ENCODE data around the gene LRPAP1. TPM values are rescaled to one million over a fixed set of nuclear protein-coding genes. Genes with fewer than 3 reads are reported as not detected.
"Not testable (repeated sequence)": the region's sequence is repeated elsewhere in the genome, so short reads cannot be mapped to it uniquely, and the experiment has no call there.

The LRPAP1 gene
- total RNA-seq, 1 donor from 2014 or later, result 147 TPM

DNA sequence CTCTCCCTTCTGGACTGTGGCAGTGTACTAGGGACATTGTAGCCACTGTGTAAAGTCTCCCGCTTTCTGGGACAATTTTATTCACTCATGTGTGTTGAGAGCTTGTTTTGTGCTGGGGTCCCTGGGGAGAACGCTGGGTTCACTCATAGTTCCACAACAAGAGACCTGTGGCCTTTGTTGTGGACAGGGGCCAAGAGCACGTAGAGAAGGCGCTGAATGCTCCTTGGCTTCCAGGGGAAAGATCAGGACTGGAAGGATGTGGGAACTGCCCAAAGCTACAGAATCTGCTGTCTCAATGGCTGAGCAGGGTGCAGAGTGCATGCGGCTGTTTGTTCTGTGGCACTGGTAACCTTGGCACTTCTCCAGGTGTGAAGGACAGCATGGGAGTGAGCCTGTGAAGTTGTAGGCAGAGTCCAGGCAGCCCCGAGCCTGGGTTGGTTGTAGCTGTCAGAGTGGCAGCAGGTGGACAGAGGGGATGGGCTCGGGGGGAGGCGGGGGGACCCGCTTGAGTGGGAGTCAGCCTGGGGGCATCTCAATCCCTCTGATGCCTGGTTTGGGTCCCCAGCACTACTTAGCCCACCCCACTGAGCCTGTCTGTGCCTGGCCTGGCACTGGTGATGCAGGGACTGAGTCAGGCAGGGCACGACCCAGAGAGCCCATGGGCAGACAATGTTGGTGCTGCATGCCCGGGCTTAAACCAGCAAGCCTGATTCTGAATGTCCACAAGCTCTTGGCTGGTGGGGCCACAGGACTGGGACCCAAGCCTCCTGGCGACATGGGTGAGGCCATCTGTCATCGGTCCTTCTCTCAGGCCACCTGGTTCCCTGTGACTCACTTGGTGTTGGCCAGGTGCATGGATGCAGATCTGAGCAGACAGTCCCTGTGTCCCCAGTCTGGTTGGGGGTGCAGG, 27.4 kb upstream of the LRPAP1 start:
- not testable (repeated sequence) for H3K4me3 ChIP-seq (ENCODE audit: low read depth, low read length); H3K27me3 ChIP-seq (ENCODE audit: control insufficient read depth, insufficient read depth, low read length); DNase-seq (ENCODE audit: low read depth); H3K36me3 ChIP-seq (ENCODE audit: control insufficient read depth, insufficient read depth, low read length)

DNA sequence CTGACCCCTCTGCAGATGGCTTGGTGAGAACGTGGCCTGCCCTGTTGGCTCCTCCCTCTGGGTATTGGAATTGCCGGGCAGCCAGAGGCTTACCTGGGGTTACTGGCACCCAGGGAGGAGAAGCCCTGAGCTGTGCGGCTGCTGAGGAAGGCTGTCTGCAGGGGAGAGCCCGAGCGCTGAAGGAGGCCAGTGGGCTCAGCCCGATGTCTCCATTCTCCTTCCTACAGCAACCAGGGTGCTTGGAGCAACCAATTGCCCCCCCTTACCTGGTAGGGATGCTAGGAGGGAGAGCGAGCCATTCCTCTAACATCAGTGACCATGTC, 26.3 kb upstream of the LRPAP1 start:
- not testable (repeated sequence) for DNase-seq (ENCODE audit: low read depth); H3K36me3 ChIP-seq (ENCODE audit: control insufficient read depth, insufficient read depth, low read length); H3K4me3 ChIP-seq (ENCODE audit: low read depth, low read length); H3K27me3 ChIP-seq (ENCODE audit: control insufficient read depth, insufficient read depth, low read length)

DNA sequence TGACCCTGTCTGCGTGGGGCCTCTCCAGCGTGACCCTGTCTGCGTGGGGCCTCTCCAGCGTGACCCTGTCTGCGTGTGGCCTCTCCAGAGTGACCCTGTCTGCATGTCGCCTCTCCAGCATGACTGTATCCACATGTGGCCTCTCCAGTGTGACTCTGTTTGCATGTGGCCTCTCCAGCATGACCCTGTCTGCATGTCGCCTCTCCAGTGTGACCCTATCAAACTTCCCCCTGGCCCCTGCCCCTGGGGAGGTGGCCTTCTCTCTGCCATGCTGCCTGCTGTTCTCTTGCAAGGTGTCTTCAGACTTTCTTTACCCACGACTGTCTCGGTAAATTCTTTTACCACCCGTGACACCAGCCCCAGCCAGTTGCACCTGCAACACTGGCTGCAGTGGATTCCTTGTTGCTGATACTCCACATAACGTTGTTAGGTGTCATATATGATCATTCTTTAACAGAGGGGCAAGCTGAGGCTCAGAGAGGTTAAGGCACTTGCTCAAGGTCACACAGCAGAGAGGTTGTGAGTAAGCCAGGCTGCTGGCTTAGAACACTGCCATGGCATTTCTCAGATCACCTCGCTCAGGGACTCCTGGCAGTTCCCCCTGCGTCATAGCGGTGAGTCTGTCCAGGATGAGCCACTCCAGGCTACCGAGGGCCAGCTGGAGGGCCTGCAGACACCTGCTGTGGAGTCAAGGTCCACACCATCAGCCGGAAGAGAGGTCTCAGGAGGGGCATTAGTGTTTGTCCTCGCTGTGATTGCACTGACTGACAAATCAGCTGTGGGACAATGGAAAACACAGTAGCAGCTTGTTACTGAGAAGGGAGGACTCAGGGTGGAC, 25.7 kb upstream of the LRPAP1 start:
- not testable (repeated sequence) for H3K4me3 ChIP-seq (ENCODE audit: low read depth, low read length); H3K36me3 ChIP-seq (ENCODE audit: control insufficient read depth, insufficient read depth, low read length); H3K27me3 ChIP-seq (ENCODE audit: control insufficient read depth, insufficient read depth, low read length); DNase-seq (ENCODE audit: low read depth)

DNA sequence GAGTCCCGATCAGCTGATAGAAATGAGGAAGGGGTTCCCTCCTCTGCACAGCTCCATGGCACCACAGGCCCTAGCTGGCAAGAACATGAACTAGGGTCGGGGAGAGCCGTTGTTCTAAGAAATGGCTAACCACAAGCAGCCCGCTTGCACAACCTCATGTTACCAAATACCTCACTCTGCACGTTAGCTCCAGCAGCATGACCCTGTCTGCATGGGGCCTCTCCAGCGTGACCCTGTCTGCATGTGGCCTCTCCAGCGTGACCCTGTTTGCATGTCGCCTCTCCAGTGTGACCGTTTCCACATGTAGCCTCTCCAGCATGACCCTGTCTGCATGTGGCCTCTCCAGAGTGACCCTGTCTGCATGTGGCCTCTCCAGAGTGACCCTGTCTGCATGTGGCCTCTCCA, 24.9 kb upstream of the LRPAP1 start:
- DNase-seq (ENCODE audit: low read depth); H3K4me3 ChIP-seq (ENCODE audit: low read depth, low read length); H3K36me3 ChIP-seq (ENCODE audit: control insufficient read depth, insufficient read depth, low read length); H3K27me3 ChIP-seq (ENCODE audit: control insufficient read depth, insufficient read depth, low read length): not testable (repeated sequence)

DNA sequence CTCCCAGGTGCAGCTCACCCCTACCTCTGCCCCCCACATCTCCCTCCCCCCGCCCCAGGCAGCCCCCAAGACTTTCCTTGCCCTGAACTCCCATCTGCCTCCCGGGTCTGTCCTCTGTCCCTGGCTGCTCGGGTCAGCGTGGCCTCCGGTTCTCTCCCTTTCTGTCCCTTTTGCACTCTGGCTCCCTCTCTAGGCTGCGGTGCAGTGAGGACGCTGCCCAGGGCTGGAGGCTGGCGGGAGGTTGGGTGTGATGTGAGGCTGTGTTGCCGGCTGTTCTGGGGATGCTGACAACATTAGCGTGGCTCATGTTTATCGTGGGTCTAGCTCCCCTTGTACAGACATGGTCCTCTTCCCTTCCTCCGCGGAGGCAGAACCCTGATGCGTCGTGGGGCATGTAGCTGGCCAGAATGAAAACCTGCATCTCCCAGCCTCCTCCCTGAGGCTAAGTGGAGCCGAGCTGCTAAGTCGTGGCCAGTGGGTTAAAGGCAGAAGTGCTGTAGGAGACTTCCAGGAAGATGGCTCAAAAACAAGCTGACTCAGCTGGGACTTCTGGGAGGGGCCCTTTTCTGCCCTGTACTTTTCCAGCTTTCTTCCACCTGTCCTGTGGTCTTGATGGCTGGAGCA, 24.1 kb upstream of the LRPAP1 start:
- not testable (repeated sequence) for DNase-seq (ENCODE audit: low read depth); H3K4me3 ChIP-seq (ENCODE audit: low read depth, low read length); H3K36me3 ChIP-seq (ENCODE audit: control insufficient read depth, insufficient read depth, low read length); H3K27me3 ChIP-seq (ENCODE audit: control insufficient read depth, insufficient read depth, low read length)

DNA sequence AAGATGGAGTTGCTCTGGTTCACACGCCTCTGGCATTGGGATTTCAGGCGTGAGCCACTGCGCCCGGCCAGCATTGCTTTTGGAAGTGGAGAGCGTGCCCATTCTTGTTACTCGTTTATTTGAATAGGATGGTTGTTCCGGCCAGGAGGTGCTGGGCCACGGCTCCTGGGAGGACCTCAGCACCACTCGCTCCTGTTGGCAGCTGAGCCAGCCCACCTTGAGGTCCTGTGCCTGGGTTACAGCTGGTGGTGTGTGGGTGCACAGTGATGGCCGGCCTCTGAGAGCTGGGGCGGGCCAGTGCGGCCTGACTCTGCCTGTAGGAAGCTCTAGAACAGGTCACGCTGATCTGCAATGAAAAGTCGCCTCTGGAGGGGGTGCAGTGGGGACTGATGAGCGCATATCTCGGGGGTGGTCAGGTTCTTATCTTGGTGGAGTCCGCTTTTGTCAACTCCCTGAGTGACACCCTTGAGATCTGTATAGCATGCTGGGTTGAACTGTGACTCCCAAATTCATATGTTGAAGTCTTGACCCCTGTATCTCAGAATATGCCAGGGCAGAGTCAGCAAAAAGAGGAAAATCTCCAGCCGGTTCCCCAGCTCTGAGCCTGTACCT, 23.3 kb upstream of the LRPAP1 start:
- not testable (repeated sequence) for H3K36me3 ChIP-seq (ENCODE audit: control insufficient read depth, insufficient read depth, low read length); DNase-seq (ENCODE audit: low read depth); H3K27me3 ChIP-seq (ENCODE audit: control insufficient read depth, insufficient read depth, low read length); H3K4me3 ChIP-seq (ENCODE audit: low read depth, low read length)

DNA sequence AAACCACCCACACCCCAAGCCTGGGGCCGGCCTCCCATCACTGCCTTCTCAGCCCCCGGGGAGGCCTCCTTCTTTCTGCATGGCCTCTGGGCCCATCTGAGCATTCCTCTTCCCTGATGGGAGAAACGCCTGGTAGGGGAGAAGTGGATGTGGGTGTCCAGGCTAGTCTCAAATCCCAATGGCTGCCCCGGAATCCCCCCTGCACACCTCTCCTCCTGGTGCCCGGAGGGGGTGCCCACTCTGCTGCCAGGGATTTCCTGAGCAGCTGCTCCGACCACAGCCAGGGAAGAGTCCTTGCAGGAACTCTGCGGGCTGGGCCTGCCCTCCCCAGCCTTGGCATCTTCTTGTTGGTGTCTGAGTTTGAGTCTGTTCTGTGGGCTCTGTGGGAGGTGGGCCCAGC, 19.1 kb upstream of the LRPAP1 start:
- not testable (repeated sequence) for H3K27me3 ChIP-seq (ENCODE audit: control insufficient read depth, insufficient read depth, low read length); DNase-seq (ENCODE audit: low read depth); H3K4me3 ChIP-seq (ENCODE audit: low read depth, low read length); H3K36me3 ChIP-seq (ENCODE audit: control insufficient read depth, insufficient read depth, low read length)

DNA sequence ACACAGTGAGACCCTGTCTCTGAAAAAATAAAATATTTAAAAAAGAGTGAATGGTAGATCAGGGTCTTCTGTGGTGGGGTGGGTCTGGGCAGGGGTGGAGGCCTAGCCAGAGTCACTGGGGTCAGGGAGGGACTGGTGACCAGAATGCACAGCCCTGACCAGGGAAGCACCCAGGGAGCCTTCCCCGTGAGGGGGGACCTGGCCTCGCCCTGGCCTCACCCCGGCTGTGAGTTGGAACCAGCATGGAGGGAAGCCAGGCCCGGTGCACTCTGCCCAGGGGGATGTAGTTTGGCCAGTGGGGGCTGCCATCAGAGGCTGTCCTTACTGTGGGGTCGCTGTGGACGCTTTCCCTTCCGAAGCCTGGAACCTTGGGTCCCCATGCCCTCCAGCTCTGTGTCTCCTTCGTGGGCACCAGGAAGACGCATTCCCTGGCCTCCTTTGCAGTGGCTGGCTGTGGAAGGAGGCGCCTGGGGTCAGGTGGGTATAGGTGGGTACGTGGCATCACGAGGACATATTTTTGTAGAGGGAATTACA, 18.6 kb upstream of the LRPAP1 start:
- H3K36me3 ChIP-seq (ENCODE audit: control insufficient read depth, insufficient read depth, low read length); H3K27me3 ChIP-seq (ENCODE audit: control insufficient read depth, insufficient read depth, low read length); H3K4me3 ChIP-seq (ENCODE audit: low read depth, low read length); DNase-seq (ENCODE audit: low read depth): not testable (repeated sequence)

DNA sequence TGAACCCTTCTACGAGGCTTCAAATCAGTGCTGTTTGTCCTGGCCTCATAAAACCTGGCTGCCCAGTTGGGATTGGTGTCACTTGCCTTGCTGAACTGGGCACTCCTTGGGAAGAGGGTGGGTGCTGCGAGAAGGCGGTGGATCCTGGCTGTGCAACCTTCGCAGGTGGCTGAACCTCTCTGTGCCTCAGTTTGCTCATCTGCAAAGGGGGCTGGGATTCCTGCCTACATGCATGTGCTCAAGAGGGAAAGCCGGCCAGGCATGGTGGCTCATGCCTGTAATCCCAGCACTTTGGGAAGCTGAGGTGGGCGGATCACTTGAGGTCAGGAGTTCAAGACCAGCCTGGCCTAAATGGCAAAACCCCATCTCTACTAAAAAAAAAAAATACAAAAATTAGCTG, 17.8 kb upstream of the LRPAP1 start:
- H3K36me3 ChIP-seq (ENCODE audit: control insufficient read depth, insufficient read depth, low read length); DNase-seq (ENCODE audit: low read depth); H3K4me3 ChIP-seq (ENCODE audit: low read depth, low read length); H3K27me3 ChIP-seq (ENCODE audit: control insufficient read depth, insufficient read depth, low read length): not testable (repeated sequence)

DNA sequence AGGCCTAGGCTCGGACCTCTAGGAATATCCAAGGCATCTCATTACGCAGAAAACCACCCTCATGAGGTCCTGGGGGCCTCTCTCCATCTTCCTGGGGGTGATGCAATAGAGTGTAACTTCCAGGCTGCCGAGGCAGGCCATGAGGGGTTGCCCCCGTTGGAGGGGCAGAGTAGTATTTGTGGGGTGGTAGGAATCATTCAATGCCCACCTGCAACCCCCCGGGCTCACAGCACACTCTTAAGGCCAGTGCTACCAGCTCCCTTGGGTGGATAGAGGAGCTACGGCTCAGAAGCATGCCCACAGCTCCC, 17.4 kb upstream of the LRPAP1 start:
- not testable (repeated sequence) for H3K4me3 ChIP-seq (ENCODE audit: low read depth, low read length); DNase-seq (ENCODE audit: low read depth); H3K27me3 ChIP-seq (ENCODE audit: control insufficient read depth, insufficient read depth, low read length); H3K36me3 ChIP-seq (ENCODE audit: control insufficient read depth, insufficient read depth, low read length)

DNA sequence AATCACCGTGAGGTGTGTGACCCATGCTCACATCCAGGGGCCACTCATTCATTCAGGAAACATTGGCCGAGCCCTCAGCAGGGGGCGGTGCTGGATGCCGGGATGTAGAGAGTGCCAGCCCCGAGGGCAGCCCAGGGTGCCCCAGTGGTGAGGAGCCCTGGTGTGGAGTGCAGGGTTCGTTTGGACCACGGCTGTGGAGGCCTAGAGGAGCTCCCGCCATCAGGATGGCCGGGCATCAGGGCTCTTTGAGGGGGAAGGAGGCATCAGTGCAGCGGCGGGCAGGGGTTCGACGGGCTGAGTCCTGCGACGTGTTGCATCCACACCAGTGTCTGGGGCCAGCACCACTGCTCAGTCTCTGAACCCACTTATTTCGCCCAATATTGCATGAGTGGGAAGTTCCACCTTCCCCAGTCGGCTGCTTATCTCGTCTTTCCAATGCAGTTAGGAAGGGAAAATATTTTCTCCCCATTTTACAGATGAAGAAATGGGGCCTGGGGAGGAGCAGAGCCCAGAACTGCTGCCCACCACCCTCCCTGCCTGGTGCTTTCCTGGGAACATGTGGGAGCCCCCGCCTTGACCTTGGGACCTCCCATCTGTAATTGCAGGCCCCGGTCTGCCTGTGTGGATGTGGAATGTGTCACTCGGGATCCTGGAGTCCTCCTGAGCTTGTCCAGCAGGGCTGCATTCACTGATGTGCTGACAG, 16.9 kb upstream of the LRPAP1 start:
- not testable (repeated sequence) for H3K36me3 ChIP-seq (ENCODE audit: control insufficient read depth, insufficient read depth, low read length); H3K4me3 ChIP-seq (ENCODE audit: low read depth, low read length); DNase-seq (ENCODE audit: low read depth); H3K27me3 ChIP-seq (ENCODE audit: control insufficient read depth, insufficient read depth, low read length)

DNA sequence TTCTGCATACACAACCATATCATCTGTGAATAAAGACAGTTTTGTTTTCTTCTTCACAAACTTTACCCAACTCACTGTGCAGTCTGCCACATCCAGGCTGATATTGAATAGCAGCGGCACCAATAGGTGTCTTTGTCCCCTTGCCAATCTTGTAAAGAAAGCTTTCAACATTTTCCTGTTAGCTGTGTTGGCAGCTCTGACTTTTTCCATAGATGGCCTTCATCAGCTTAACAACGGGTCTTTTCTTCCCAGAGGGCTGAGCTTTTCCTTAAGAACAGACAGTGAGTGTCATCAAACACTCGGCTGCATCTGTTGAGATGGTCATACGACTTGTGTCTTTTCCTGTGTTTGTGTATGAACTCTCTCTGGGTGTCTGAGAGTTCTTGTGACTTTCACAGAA, 14.5 kb upstream of the LRPAP1 start:
- not testable (repeated sequence) for DNase-seq (ENCODE audit: low read depth); H3K27me3 ChIP-seq (ENCODE audit: control insufficient read depth, insufficient read depth, low read length); H3K4me3 ChIP-seq (ENCODE audit: low read depth, low read length); H3K36me3 ChIP-seq (ENCODE audit: control insufficient read depth, insufficient read depth, low read length)

DNA sequence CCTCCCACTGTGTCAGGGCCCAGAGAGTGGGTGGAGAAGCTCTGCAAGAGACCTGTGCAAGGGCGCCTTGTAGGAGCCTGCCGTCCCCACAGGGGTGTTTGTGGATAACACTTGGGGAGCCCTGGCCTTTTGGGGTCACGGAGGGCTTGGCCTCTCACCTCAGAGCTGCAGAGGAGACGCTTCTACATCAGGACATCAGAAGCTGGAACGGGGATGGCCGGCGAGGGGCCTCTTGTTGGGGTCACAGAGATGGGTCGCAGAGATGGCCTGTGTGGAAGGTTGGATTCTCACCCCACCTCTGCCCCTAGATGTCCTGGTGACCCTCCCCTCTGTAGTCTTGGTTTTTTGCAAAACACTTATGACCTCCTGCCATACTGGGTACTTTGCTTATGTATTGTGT, 13.1 kb upstream of the LRPAP1 start:
- H3K27me3 ChIP-seq (ENCODE audit: control insufficient read depth, insufficient read depth, low read length); DNase-seq (ENCODE audit: low read depth); H3K36me3 ChIP-seq (ENCODE audit: control insufficient read depth, insufficient read depth, low read length); H3K4me3 ChIP-seq (ENCODE audit: low read depth, low read length): not testable (repeated sequence)
